ENCODE measurements around the gene MMP13.
"Not testable (repeated sequence)": the region's sequence is repeated elsewhere in the genome, so short reads cannot be mapped to it uniquely, and the experiment has no call there.

- TF ChIP-seq CTCF, POLR2A (IDR thresholded peaks at IDR 0.05): not testable (repeated sequence)
Observed at GRCh38 chr11:102905848-102906247, 49.7 kb downstream of the MMP13 start.

Measured in esophagus squamous epithelium (tissue), 4 donors.